Peyer's patch (tissue), 4 donors: Measurements from ENCODE around the gene SORBS2.

ENCODE experiments used
- CTCF ChIP-seq, 6 experiments: fragments of 450-650 bp in 4 of 6; fragments of 200-600 bp in 2 of 6; sonication (generic) in 1 of 6; IDR thresholded peaks; one replicate each; pipeline ENCODE4 v1.5.1; 2017 to 2019; ENCODE audit warnings: antibody characterized with exemption in 6 of 6, mild to moderate bottlenecking in 3 of 6, moderate library complexity in 1 of 6
- POLR2A ChIP-seq, 2 donors: fragments of 450-650 bp; IDR thresholded peaks; one replicate each; pipeline ENCODE4 v1.5.1; 2017; ENCODE audit warnings: antibody characterized with exemption in 2 of 2, mild to moderate bottlenecking in 2 of 2, moderate library complexity in 2 of 2

GRCh38 chr4:185834778-185835177 lies 22.8 kb upstream of the SORBS2 start:
- TF ChIP-seq POLR2A (IDR thresholded peaks at IDR 0.05) (no peak), CTCF (IDR thresholded peaks at IDR 0.05) (no peak)
